Esophagus muscularis mucosa (tissue), 3 donors: Measurements from ENCODE around the gene FBXO31.

Experiments
- POLR2AphosphoS5 ChIP-seq, 2 donors: sonication (generic); formaldehyde crosslinking; IDR thresholded peaks; one replicate each; pipeline ENCODE4 v1.6.1; 2017; ENCODE audit warnings: antibody characterized with exemption in 2 of 2
- TF ChIP-seq, protein P1 (sequence below), 3 experiments: fragments of 200-600 bp in 2 of 3; fragments of 450-650 bp in 1 of 3; sonication (generic) in 2 of 3; IDR thresholded peaks; one replicate each; pipeline ENCODE4 v1.5.1; 2017 to 2019; ENCODE audit warnings: antibody characterized with exemption in 3 of 3, mild to moderate bottlenecking in 2 of 3, moderate library complexity in 1 of 3

DNA sequence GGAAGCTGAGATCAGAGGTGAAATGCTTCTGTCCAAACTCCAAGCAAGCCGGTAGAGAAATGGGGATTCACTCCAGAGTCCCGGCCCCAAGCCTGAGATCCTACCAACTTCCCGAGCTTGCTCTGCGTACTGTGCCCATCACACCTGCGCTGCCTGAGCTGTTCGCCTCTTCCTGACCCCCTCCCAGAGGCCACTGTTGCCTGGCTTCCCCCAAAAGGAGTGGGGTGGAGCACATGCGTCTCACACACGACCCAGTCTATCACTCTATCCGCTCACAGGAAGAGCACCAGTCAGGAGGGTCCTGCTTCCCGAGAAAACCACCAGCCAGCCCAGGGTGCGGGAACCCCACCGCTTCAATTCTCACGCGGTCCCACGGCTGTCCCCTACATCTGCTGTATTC, 52.9 kb downstream of the FBXO31 start:
- no peak for TF ChIP-seq POLR2AphosphoS5 (IDR thresholded peaks at IDR 0.05)
- TF ChIP-seq, protein P1, sequence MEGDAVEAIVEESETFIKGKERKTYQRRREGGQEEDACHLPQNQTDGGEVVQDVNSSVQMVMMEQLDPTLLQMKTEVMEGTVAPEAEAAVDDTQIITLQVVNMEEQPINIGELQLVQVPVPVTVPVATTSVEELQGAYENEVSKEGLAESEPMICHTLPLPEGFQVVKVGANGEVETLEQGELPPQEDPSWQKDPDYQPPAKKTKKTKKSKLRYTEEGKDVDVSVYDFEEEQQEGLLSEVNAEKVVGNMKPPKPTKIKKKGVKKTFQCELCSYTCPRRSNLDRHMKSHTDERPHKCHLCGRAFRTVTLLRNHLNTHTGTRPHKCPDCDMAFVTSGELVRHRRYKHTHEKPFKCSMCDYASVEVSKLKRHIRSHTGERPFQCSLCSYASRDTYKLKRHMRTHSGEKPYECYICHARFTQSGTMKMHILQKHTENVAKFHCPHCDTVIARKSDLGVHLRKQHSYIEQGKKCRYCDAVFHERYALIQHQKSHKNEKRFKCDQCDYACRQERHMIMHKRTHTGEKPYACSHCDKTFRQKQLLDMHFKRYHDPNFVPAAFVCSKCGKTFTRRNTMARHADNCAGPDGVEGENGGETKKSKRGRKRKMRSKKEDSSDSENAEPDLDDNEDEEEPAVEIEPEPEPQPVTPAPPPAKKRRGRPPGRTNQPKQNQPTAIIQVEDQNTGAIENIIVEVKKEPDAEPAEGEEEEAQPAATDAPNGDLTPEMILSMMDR (IDR thresholded peaks at IDR 0.05), result no peak
